Embryonic facial prominence (tissue), 1 donor: ENCODE measurements around the gene GALNT18.

Experiments used
- DNase-seq: peaks from one replicate; pipeline ENCODE4 v3.0.0-alpha.2; 2016; ENCODE audit errors: extremely low spot score

GALNT18 gene

DNA sequence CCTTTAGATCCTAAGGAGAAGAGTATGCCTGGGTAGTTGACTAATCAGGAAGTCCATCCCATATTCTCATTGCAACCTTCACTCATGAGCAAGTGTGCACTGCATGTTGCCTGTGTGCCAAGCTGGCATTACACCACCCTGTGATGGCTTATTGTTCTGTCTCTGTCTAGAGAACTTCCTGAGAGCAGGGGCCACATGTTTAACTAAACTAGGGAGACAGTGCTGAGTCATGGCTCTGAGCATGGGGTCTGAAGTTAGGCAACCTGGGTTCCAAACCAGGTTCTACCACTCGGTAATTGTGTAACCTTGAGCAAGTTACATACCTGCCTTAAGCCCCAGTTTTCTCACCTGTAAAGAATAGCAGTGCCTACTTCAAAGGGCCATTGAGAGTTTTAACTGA, 308.4 kb downstream of the GALNT18 start:
- no peak for DNase-seq

DNA sequence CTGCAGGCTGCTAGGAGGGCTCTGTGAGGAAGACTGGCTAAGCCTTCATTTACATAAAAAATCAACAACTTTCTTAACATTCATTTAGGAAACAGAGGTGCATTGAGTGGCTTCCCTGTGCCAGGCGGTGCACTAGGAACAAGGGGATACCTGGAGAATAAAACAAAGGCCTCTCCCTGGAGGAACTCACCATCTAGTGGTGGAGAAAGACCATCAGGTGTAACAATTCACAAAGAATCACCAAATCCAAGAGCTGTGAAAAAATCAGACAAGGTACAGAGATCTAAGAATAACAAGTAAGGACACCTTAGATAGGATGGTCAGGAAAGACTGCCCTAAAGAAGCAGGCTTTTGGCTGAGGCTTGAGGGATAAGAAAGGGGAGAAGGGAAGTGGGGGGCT, 309.1 kb downstream of the GALNT18 start:
- no peak for DNase-seq

- no peak for DNase-seq
These were observed 310.6 kb downstream of the GALNT18 start for GRCh38 chr11:11311169-11311568.

DNA sequence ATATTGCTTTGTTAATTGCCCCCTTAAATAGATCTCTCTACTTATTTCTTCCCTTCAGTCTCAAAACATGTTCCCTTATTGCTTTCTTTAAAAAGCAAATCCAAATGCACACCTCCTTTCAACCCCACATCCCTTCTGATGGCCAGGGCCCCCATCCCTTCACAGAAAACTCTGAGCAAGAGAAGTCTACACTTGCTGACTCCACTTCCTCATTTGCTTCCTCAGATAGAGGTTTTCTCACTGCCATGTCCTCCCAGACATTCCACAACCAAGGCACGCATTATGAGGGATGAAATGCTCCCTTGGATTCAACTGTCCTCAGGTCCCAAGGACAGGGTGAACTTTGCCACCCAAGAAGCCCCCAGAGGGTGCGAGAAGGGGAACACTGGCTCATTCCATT, 311.9 kb downstream of the GALNT18 start:
- DNase-seq: no peak

GRCh38 chr11:11308249-11308648, 313.6 kb downstream of the GALNT18 start:
- no peak for DNase-seq

- DNase-seq: no peak
These were observed 314.9 kb downstream of the GALNT18 start for GRCh38 chr11:11306855-11307254.

GRCh38 chr11:11304550-11304949, 317.3 kb downstream of the GALNT18 start:
- no peak for DNase-seq

- DNase-seq: no peak
These were observed 319.2 kb downstream of the GALNT18 start for GRCh38 chr11:11302565-11302964.

DNA sequence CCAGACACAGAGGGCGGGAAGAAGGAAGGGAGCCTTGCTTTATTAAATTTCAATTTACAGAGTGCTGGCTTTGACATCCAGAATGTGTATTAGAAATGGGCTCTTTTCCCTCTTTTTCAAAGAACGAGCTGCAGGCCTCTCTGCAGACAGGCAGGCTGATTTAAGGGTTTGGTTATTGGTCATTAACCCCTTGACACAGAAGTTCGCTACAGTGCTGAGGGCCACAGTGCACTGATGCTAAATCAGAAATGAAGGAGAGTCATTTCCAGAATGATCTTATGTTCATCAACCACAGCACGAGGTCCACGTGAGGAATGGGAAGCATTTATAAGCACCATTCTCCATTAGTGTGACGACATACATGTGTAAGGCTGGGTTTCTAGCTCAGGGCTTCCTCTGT, 320.6 kb downstream of the GALNT18 start:
- DNase-seq: no peak

DNA sequence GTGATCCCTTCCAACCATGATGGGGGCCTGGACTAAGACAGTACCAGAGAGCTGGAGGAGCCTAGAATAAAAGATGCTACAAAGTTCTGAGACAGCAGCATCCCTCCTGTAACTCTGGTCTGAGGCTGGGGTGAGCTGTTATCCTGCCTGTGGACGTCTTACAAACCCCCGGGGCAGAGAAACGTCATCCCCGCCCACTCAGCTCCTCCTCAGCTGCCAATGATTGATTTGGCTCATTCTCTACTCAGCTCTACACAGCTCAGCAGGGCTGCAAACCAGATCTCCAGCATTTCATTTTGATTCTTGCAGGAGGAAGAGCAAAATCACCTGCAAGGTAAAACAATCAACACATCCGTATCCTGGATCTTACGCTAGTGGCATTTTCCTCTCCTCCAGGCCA, 324.2 kb downstream of the GALNT18 start:
- DNase-seq: no peak

DNA sequence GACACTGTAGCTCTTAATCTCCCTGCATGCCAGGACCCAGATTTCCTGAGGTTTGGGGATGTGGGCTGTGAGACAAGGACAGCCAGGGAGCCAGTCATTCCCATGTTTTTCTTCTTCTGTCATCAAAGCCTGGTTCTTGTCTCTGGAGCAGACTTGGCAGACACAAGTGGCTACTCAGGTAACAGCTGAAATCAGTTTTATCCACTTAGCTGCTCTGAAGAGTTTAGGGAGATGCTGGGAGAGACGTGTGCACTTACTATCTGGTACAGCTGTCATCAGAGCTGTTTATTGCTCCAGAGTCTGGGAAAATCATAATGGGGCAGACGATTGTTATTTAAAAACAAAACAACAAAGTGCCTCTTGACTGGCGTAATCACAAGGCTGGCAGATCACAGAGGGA, 325.4 kb downstream of the GALNT18 start:
- DNase-seq: no peak

GRCh38 chr11:11294551-11294855, 327.3 kb downstream of the GALNT18 start:
- DNase-seq: no peak

DNA sequence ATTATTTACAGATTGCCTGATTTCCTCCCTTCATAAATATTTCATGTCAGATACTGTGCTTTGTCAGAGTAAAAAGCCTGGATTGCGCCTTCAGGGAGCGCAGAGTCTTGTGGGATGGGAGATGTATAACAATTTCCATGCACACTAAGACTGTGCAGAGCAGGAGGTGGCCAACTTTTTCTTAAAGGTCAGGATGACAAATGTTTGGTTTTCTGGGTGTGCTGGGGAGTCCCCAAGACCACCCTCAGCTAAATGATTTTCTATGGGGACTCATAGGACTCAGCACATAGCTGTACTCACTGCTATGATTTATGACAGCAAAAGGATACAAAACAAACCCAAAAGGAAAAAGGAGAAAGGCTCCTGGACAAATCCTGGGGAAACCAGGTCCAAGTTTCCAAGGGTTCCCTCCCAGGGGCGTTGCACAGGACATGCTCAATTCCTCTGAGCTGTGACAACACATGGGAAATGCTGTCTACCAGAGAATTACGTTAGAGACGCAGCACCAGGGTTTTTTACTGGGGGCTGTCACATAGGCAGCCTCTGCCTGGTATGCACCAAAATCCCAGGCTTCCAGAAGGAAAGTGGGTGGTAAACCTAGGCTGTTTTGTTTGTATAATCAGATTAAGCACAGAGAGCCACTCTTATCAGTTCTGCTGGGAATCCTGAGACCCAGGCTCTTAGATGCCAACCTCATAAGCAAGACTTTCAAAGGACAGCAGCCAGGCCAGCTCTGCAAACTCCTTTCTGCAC, 327.8 kb downstream of the GALNT18 start:
- no peak for DNase-seq

DNA sequence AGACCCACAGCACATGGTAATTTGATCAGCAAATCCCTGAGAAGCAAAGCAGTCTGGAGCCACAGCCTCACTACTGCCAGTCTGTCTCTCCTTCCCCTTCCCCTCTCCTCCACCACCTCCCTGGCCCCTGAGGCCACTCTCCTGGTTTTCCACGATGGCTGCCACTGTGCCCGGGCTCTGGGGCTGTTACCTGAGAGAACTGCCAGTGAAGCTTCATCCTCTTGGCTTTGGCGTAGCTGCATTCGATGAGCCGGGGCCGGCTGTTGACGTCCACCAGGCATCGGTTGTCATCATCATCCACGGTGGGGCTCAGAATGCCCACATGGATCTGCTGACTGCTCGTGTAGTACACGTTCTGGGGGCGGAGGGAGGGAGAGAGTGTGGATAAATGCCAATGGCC, 329.0 kb downstream of the GALNT18 start:
- no peak for DNase-seq

DNA sequence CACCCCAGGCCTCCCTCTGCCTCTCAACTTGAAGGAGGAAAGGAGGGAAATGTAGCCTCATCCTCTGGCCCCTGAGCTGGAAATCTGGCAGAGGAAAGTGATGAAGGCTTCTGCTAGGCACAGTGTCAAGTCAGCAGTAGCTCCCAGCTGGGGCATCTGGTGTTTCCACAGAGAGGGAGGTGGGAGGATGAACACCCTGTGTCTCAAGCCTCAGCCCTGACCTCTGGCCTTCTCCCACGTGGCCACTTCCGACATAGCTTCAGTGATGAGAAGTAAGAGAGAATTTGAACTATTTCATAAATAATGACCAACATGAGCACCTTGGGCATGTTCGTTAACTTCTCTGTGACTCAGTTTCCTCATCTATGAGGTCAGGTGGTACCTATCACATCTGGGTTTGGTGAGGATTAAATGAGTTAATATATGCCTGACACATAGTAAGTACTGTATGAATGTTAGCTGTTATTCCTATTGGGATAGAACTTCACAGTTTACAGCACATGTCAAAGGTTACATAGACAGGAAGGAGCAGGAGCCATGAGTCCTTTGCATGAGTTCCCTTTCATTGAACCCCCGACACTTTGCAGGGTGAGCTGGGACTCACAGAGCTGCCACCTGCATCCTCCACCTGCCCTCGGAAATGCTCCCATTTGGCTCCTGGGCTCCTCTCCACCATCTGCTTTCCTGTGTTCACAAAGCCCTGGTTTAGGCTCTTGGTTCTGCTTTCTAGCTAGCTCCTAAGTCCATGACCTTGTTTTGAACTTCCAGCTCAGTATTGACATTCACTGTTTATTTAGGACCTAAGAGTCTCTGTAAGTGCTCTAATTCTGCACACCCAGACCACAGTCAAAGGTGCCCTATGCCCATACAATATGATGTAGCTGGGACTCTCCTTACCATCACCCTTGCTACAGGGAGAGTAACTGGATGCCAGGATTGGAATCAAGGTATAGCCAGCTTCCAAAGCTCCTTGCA, 330.5 kb downstream of the GALNT18 start:
- no peak for DNase-seq

GRCh38 chr11:11290354-11290753, 331.5 kb downstream of the GALNT18 start:
- no peak for DNase-seq

- no peak for DNase-seq
These were observed 332.1 kb downstream of the GALNT18 start for GRCh38 chr11:11289669-11290068.

DNA sequence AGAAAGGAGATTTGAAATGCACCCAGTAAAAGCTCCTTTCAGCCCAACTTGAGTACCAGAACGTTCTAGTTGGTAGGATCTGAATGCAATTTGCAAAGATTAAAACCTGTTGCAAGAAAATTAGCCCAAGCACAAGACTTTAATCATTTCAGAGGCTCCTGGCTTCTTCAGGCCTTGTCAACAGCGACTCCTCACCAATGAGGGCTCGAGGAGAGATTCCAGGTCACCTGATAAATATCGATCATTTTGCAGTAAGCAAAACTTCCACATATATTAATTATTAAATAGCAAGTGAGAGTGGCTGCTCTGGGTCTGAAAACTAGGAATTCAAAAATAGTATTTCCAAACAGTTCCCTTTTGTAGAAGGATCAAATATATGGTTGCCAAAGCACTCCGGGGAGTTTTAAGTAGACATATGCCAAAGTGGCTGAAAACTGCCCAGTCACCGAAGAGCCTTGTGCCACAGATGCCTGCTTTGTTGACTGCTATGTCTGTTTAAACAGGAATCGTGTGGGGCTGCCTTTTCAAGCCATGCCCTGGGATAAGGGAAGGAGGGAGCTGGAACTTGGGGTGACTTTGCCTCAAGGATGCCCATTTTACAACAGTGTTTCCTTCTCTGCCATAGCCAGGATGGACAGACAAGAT, 332.7 kb downstream of the GALNT18 start:
- no peak for DNase-seq

DNA sequence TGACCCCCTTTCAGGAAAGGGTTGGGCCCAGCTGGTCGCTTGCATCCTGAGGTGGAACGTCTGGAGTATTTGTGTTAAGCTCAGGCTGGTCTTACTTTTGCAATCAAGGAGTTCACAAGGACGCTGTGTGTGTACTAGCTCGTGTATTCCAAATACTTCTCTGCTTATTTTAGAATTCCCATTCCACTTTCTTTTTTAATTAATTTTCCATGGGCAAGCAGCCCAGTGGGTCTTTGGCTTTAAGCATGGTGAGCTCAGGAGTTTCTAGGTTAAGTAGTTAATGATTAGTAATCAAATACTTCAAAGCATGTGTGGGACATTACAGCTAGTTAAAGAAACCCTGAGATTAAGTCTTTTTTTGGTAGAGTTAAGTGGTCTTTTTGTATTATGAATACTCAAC, 337.3 kb downstream of the GALNT18 start:
- no peak for DNase-seq

DNA sequence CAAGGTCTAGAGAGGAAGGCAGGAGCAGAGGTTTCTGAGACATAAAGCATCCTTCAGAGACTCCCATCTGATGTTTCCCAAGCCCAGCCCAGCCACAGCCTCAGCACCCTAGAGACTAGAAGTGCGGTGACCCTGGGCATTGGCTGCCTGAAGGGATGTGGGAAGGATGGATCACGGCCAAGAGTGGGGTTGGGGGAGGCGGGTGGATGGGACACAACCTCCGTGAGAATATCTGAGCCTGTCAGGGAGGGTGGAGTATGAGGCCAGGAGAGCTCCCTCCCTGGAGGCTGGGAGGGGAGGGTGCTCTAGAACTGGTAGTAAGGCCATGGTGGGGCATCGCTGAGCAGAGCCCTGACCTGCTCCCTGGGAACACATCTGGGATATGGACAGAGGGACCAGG, 340.2 kb downstream of the GALNT18 start:
- DNase-seq: no peak

GRCh38 chr11:11280826-11281225, 341.0 kb downstream of the GALNT18 start:
- no peak for DNase-seq

- no peak for DNase-seq
These were observed 341.7 kb downstream of the GALNT18 start for GRCh38 chr11:11279956-11280689.
